Stimulated activated CD8-positive, alpha-beta memory T cell treated with anti-CD3 and anti-CD28 coated beads, Interleukin-4, amount 100 ng/mL, for 24 hours (primary cell): ENCODE measurements around the gene ARAP1.

Source experiments
- DNase-seq: peaks from one replicate; pipeline ENCODE4 v3.0.0-alpha.2; 2020; ENCODE audit warnings: low read depth

Gene ARAP1

DNA sequence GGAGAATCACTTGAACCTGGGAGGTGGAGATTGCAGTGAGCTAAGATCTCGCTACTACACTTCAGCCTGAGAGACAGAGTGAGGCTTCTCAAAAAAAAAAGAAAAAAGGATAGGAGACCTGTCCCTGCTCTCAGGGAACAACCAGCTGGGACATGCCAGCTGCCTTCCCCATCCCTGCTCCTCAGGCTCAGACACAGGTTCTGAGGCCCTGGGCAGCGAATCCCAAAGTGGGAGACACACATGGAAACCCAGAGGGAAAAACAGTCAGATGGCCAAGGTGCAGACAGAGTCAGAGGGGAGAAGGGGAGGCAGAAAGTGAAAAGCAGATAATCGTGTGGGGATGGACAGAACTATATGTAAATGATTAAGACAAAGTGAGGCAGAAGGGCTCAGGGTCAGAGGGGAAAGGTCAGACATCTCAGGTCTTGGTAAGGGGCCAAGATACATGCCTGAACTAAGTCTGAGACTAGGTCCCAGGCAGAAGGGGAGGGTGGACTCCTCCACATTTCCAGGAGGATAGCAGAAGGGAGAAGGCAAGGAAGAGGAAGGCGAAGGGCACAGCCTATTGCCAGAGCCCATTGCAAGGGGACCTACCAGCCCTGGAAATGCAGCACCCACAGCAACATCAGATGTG, 27.4 kb upstream of the ARAP1 start:
- DNase-seq: no peak

DNA sequence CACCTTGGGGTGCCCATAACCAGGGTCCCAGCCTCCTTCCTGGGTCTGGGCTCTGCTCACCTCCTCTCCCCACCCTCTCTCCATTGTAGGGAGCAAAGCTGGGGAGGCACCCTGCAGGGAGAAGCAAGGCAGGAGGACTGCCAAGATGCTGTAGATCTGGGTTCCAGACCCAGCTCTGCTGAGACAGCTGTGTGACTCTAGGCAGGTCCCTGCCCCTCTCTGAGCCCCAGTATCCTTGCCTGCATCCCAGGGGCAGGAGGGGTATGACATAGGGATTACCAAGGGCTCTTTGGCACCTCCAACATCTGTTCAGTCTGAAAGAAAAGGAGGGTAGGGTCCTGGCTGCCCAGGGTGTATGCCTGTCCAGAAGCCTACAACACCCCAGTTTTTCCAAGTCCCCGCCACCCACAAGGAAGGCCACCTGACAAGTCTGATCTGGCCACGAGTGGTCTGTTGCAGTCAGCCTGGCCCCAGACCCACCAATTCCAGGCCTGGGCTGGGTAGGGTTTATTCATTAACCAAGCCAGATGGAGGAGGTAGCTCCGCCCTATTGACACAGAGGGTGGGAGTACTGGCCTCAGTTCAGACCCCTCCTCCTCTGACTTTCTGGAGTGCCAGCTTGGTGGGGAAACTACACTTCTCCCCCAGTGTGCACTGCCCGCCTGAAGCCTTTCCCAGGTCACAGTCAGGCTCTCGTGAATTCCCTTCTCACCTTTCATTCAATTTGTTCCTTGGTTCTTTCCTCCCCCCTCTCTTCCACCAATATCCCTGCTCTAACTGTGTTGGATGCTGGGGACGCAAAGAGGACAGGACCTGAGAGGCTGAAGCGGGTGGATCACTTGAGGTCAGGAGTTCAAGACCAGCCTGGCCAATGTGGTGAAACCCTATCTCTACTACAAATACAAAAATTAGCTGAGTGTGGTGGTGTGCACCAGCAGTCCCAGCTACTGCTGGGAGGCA, 26.6 kb upstream of the ARAP1 start:
- no peak for DNase-seq

DNA sequence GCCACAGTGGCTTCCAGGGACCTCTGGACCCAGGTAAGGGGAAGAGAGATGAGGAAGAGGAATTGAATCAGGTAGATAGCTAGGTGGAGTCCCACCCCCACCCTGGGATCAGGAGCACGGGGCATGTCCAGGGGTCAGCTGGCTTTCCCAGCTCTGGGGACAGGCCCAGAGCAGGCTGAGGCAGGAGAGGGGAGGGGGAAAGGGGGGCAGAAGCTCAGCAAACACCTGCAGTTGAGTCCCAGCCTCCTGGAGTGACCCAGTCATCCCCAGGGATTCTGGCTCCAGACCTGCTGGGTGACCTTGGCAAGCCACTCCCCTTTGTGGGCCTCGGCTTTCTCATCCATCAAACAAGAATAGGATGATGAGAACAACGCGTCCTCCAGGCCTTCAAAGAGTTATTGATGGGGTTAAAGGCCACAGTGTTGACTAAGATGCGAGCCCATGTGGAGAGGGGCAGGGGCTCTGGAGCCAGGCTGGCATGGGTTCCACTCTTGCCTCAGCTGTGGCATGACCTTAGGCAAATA, 25.6 kb upstream of the ARAP1 start:
- no peak for DNase-seq

DNA sequence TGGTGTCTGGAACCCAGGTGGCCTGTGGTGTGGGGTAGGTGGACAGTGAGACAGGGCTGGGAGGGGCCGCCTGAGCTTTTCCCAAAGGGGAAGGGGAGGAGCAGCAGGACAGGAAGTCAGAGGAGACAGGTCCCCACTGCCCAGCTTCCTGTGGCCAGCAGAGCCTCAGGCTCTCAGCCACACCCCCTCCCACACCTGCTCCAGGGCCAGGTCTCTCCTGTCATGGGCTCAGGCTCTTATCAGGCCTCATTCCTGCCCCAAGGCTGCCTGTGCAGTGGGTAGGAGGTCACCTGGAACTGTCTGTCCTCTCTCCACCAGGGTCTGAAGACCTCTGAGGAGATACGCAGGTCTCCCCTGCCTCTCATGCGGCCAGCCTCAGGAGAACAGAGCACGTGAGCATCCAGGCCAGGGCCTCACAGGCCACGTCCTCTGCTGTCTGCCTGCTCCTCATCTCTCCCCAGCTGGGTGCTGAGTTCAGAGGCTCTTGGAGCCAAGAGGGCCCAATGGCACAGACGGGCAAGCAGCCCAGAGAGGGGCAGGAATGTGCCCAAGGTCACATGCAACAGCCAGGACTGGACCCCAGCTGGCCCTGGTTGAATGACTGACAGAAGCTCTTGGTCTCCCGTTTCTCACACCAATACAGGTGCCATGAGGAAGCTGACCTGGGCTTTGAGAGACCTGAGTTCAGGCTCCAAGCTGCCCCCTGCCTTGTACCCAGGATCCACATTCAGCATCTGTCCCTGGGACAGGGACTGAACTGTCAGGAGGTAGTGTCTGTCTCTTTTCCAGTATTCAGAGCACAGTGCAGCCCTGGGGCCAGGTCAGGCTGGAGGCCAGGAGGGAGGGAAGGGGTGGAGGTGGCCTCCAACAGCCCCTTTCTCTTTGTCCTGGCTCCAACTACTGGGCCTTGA, 24.9 kb upstream of the ARAP1 start:
- no peak for DNase-seq

DNA sequence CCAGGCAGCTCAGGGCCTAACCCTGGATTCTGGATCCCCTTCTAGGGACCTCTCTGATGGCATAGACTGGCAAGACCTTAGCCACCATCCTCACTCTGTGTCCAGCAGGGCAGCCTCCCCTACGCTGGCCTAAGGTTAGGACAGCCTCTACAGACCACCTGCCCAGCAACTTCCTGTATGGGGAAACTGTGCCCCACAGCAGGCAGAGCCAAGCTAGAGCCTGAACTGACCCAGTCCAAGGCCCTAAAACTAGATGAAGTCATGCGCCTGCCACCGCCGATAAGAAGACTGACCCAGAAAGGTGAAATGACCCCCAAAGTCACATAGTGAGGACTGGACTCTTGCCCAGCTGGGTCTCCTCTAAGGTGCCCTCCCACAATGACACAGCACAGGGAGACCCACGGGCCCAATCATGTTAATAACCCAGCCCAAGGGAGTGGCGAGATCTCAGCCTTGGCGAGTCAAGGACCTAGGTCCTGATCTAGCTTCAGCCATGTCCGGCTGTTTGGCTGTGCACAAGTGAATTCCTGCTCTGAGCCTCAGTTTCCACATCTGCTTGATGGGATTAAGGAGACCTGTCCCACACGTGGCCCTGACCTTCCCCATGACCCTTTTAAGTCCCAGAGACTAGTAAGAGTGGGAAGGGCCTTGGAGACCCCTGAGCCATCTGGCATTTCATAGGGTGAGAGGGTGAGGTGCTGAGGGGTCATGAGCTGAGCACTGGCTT, 24.1 kb upstream of the ARAP1 start:
- DNase-seq: no peak

DNA sequence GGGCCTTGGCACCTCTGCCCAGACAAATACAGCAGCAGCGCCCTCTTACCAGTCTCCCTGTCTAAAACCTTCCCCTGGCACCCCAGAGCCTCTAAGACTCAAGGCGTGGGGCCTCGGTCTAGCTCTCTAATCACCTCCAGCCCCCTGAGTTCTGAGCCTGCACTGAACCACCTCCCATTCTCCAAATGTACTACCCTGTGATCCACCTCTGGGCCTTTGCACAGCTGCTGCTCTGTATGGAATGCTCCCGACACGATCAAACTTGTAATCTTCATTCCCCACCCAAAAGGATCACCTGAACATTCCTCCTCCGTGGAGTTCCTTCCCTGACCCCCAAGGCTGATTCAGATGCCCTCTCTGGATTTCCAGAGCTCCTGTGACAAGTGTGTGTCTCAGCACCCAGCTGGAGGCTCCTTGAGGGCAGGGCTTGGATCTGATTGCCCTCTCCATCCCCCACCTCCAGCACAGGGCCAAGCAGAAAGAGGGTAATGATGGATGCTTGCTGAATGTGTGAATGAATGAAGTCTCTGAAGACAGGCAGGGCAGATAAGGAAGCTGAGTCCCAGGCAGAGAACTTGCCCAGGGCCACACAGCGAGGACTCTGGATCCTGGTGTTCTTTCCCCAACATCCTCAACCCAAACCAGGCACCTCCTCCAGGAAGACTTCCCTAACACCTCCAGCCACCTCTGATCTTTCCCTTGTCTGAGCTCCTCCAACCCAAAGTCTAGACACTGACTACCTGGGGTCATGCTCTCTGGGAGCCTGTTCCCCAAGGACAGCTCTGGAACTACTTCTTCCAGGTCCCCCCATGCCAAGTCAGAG, 23.3 kb upstream of the ARAP1 start:
- no peak for DNase-seq

DNA sequence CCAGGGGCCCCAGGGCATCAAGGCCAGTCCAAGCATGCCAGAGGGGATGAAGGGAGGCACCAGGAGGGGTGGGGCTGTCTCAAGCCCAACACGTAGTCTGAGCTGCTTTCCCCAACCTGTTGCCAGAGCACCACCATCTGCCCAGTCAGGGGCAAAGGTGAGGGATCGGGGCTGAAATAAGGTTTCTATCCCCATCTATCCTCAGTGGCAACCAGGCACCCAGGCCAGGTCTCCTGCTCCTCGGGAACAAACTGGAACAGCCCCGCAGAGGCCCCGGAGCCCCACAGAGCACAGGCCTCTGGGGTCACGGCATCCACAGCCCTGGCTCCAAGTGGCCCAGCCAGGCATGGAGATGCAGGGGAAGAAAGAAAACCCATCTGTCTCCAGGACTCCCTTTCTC, 22.3 kb upstream of the ARAP1 start:
- DNase-seq: no peak

DNA sequence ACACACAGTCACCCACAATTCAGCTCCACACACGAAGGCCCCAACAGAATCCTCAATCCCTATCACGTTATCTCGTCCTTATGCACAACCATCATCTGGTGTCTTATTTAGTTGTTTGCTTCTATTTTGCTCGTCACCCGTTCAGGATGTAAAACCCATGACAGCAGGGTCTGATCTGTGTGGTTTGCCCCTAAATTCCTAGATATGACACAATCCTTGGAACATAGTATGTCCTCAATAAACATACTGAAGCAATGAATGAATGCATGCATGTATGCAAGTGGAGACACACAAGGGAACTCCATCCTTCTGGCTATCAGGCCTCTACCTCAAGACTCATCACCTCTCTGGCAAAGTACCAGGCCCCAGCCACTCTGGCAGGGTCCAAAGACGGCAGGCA, 21.5 kb upstream of the ARAP1 start:
- DNase-seq: no peak

DNA sequence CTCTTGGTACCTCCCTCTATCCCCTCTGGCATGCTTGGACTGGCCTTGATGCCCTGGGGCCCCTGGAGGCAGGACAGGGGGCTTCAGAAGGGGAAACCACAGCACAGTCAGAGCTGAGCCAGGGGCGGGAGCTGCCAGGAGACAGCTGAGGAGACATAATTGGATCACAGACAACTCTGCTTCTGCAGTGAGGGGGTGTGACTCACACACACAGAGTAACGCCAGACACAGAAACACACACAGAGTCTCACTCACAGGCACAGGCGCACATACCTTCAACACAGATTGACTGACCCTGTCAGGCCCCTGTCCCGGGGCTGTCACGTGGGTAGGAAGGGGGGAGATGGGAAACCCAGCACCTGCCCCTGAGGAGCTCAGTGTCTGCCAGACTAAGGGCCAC, 21.1 kb upstream of the ARAP1 start:
- no peak for DNase-seq

DNA sequence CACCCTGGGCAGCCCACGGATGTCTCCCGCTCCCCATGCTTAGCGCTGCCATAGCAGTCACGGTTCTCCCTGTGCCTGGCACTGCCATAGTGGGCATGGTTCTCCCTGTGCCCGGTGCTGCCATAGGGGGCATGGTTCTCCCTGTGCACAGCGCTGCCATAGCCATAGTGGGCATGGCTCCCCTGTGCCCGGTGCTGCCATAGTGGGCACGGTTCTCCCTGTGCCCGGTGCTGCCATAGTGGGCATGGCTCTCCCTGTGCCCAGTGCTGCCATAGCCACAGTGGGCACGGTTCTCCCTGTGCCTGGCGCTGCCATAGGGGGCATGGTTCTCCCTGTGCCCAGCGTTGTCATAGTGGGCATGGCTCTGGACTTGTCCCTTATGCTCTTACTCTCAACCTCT, 19.9 kb upstream of the ARAP1 start:
- no peak for DNase-seq

DNA sequence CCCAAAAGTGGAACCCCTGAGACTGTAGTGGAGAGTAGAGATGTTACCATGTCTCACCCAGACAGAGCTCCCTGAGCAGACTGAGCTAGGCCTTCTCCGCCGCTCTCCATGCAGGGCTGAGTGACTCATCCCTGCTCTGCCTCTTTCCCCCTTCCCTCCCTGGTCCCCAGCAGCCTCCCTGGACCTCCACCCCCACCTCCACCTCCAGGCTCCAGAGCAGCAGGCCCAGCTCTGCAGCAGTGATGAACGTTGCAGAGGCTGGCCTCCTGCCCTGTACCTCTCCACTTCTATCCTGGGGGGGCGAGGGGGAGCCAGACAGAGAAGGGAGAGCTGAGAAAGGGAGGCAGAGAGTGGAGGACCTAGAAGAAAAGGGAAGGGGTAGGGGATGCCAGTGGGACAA, 19.3 kb upstream of the ARAP1 start:
- no peak for DNase-seq

DNA sequence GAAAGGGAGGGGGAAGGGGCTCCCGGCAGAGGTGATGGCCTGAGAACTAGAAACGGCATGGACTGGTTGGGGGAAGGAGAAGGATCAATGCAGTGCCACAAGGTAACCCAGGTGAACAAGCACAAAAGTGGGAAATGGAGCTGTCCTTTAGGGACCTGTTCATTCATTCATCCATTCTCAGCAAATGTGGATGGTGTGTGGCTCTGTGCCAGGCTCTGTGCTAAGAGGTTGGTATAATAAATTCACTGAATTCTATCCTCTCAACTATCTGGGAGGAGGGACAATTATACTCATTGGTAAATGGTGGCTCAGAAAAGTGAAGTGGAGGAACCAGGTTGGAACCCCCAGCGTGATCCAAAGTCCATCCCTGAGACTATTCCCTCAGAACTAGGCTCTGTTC, 18.6 kb upstream of the ARAP1 start:
- no peak for DNase-seq

DNA sequence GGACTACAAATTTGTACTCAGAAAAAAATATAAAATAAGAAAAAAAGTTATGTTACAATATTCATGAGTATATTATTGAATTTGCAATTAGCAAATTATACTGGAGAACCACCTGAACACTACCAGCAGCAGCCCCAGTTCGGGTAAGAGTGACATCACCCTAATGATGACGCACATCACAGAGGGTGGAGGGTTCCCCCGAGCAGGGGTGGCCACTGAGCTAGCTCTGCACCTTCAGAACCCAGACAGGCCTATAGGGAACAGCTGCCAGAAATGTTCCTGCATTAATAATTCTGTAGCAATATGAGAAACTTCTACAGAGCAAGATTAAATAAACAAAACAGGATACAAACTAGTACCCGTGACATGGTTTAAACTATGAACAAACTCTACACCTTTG, 17.5 kb upstream of the ARAP1 start:
- no peak for DNase-seq

DNA sequence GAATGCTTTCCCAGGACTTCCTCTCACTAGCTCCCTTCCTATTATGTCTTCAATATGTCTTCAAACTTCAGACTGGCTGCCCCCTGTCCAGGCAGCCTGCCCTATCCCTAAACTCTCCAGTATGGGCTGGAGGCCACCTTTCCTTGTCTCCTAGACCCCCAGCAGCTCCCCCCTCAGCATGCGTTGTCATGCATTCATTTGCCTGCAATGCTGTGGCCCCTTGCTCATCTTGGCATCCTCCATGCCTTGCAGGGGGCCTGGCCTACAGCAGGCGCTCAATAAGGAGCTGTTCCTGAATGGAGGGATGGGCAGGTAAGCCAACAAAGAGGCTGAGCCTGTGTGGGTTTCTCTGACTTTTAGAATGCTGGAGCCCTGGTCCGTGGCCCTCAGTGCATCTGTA, 16.4 kb upstream of the ARAP1 start:
- DNase-seq: no peak

DNA sequence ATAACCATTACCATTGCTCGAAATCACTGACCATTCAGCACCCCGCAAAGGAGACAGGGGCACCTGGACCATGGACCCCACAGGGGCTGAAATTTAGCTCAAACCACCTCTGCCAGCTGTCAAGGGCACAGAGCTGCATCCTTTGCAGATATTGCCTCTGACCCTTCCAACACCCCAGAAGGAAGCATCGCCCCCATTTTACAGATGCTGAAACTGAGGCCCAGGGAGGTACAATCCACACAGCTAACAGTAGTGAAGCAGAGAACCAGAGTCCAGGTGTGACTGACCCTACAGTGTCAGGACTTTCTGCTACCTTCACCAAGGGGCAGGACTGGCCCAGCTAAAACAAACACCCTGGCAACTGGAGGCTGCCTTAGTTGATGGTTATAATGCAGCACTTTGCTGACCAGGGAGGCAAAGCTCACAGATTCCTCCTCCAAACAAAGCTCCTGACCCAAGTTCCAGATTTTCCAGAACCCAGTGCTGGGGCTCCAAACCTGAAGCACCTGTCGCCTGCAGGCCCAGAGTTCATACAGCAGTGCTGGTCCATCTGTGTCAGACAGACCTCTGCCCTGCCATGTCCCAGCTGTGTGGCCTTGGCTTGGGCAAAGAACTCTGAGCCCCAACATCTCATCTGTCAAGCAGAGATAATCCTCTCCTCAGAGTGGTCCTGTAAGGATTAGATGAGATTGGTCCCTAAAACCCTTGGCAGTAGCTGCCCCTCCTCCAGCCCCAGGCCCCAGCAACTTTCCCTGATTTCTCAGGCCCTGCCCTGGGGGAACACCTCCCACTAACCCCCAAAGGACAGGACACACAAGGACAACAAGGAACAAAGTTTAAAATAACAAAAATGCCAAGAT, 15.2 kb upstream of the ARAP1 start:
- no peak for DNase-seq

DNA sequence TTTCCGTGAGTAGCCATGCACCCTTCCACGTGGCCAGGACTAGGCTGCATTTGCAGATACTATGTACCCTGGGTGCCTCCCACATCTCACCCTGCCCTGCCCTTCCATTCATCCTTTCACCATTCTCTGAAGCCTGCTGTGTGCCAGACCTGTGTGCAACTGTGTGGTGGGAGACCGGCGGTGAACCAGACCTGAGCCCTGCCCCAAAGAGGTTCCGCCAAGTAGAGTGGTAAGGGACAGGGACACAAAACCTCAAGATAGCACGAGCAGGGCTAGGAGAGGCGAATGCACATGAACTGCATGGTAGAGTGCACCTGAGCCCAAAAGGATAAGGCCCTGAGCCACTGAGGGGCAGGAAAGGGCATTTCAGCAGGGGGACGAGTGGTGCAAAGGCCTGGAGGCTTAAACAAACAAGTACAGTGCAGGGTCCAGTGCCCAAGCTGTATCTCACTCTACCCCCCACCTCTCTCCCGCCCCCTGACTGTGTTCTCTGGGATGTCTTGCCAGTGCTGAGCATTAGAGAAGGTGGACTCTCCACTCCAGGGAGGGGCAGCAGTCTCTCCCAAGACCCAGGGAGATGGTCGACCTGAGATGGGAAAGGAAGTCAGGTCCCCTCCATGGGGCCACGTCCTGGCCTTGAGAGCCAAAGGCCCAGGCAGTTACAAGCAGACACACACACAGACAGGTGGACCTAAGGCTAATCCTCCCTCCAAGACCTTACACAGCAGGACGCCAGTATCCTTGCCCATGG, 14.1 kb upstream of the ARAP1 start:
- no peak for DNase-seq

DNA sequence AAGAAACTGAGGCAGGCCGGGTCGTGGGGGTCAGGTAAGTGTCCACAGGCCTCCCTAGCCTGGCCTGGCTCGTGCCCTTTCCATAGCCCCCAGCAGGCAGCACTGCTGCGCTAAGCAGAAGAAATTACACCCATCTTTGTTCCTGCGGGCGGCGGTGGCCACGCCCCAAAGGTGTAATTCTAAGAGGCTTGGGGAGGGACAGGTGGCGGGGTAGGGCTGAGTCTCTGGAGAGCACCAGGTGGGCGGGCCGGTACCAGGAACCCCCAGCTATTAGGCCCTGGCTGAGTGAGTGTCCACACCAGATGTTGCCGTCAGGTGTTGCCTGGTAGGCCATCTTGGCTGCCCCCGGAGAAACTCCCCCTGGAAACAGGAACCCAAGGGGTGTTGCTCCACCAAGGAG, 12.3 kb upstream of the ARAP1 start:
- DNase-seq: no peak

DNA sequence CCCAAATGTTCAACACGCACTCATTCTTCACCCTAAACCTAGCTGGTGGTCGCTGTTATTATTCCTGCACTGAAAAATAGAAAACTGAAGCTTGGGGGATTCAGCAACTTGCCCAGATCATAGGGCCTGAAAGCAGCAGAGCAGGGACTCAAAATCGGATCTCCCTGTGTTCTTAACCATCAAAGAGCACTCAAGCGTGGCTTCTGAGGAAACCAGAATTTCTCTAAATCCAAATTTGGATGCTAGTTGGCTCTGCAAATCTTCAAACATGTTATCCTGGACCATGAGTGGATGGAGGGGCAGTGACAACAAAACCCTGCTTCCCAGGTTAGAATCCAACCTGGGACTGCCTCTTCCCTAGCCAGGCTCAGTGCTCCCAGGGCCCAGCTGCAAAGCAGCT, 11.6 kb upstream of the ARAP1 start:
- DNase-seq: no peak
